Muscle layer of duodenum (tissue), 2 donors: ENCODE results near the gene CCDC171.
"Not testable (repeated sequence)": the region's sequence is repeated elsewhere in the genome, so short reads cannot be mapped to it uniquely, and the experiment has no call there.

Experiments used
- H3K27ac ChIP-seq: one replicate; pipeline ENCODE4 v1.7.0; 2013; ENCODE audit warnings: mild to moderate bottlenecking, low read length
- H3K27me3 ChIP-seq: one replicate; pipeline ENCODE4 v1.7.0; 2013; ENCODE audit warnings: low read depth, mild to moderate bottlenecking, control low read depth, low read length
- H3K36me3 ChIP-seq, 2 donors: one replicate each; pipeline ENCODE4 v1.7.0; 2013; ENCODE audit warnings: low read length in 2 of 2, control low read depth in 1 of 2, mild to moderate bottlenecking in 1 of 2; ENCODE audit not compliant: insufficient read depth in 2 of 2, control insufficient read depth in 1 of 2
- H3K4me1 ChIP-seq, 2 donors: one replicate each; pipeline ENCODE4 v1.7.0; 2013; ENCODE audit warnings: low read length in 2 of 2, mild to moderate bottlenecking in 2 of 2, control low read depth in 1 of 2, moderate library complexity in 1 of 2; ENCODE audit not compliant: insufficient read depth in 2 of 2, control insufficient read depth in 1 of 2
- H3K4me3 ChIP-seq, 2 donors: one replicate each; pipeline ENCODE4 v1.7.0; 2013; ENCODE audit warnings: low read length in 2 of 2, low read depth in 1 of 2, mild to moderate bottlenecking in 1 of 2
- H3K9me3 ChIP-seq, 2 donors: one replicate each; pipeline ENCODE4 v1.7.0; 2013; ENCODE audit warnings: low read length in 2 of 2, control low read depth in 1 of 2, mild to moderate bottlenecking in 1 of 2; ENCODE audit not compliant: control insufficient read depth in 1 of 2
- donor health status: healthy.

Gene CCDC171

DNA sequence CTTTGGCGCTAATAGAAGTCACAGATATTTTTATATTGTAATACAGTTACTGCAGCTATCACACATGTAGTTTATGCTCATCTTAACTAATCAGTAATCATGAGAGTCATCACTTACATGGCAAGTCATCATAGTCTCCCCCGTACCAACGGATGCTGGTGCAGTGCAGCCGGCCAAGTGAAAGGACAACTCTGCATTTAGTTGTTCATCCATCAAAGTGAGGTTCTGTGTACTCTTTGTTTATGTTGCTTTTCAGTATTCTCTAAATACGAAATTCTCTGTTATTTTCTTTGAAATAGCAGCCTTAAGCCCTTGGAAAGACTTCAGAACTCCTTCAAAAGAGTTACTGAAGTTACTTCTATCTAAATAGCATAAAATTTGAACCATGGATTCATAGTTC, 216.7 kb downstream of the CCDC171 start:
- no peaks in the 10 kb centered on the region for H3K9me3 ChIP-seq
- H3K4me1 ChIP-seq, result no peaks in the 10 kb centered on the region
- H3K27me3 ChIP-seq, result no peaks in the 10 kb centered on the region
- no peak overlapping the region for H3K4me3 ChIP-seq
- no peak overlapping the region for H3K27ac ChIP-seq
- no peaks in the 10 kb centered on the region for H3K36me3 ChIP-seq

DNA sequence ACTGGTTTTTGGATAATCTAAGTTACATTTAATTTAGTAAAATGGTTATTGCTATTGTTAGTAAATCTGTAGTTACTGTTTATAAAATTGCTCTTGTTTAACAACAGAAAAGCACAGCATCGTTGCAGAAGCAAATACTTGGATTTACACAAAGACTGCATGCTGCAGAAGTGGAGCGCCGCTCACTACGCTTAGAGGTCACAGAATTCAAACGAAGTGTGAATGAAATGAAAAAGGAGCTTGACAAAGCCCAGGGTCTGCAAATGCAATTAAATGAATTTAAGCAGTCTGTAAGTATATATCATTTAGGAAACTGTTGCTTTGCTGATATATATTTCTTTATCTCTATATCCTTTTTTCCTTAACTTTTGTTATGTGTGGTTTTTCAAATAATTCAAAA, 226.0 kb downstream of the CCDC171 start:
- no peaks in the 10 kb centered on the region for H3K36me3 ChIP-seq
- no peaks in the 10 kb centered on the region for H3K4me1 ChIP-seq
- H3K27me3 ChIP-seq, result no peaks in the 10 kb centered on the region
- H3K4me3 ChIP-seq, result no peak overlapping the region
- no peaks in the 10 kb centered on the region for H3K9me3 ChIP-seq
- no peak overlapping the region for H3K27ac ChIP-seq

DNA sequence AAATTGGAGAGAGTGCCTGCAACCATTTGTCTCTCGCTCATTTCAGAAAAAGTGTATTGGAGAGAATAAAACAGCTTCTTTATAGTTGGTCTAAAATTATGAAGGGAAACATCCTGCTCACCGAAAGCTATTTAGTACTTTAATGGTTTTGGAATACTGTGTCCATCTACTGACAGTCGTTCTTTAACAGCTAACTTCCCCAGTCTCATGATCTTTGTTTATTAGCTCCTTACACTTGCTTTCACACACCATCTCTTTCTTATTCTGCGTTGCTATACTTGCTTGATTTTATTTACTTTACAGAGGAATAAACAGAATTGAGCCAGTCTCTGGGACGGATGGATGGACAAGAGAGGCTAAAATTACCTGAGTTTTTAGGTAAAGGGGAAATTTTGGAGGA, 229.3 kb downstream of the CCDC171 start:
- Histone ChIP-seq H3K4me1 (no peaks in the 10 kb centered on the region), H3K36me3 (no peaks in the 10 kb centered on the region), H3K27me3 (no peaks in the 10 kb centered on the region), H3K27ac (no peak overlapping the region), H3K4me3 (no peak overlapping the region), H3K9me3 (no peaks in the 10 kb centered on the region)

DNA sequence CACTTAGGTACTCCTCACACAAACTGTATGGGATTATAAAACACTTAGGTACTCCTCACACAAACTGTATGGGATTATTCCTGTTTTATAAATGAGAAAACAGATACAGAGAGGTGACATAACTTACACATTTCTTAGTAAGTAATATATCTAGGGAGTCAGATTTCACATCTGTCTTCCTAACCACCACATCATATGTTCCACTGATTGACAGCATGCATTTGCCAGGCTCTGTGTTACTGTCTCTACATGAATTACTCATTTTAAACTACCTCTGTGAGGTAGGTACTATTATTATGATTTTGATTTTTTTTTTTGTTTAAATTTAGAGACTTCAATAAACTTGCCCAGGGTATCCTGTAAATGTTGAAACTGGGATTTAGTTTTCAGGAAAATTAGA, 232.7 kb downstream of the CCDC171 start:
- H3K9me3 ChIP-seq, result no peaks in the 10 kb centered on the region
- no peaks in the 10 kb centered on the region for H3K27me3 ChIP-seq
- H3K4me3 ChIP-seq, result no peak overlapping the region
- H3K36me3 ChIP-seq, result no peaks in the 10 kb centered on the region
- no peaks in the 10 kb centered on the region for H3K4me1 ChIP-seq
- no peak overlapping the region for H3K27ac ChIP-seq

DNA sequence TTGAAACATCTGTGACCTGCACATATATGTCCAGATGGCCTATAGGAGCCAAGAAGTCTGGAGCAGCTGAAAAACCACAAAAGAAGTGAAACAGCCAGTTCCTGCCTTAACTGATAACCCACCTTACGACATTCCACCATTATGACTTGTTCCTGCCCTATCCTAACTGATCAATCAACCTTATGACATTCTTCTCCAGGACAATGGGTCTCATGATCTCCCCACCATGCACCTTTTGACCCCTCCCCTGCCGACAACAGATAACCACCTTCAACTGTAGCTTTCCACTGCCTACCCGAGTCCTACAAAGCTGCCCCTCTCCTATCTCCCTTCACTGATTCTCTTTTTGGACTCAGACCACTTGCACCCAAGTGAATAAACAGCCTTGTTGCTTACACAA, 233.8 kb downstream of the CCDC171 start:
- Histone ChIP-seq H3K9me3 (no peaks in the 10 kb centered on the region), H3K27ac (no peak overlapping the region), H3K4me1 (no peaks in the 10 kb centered on the region), H3K36me3 (no peaks in the 10 kb centered on the region), H3K4me3 (no peak overlapping the region), H3K27me3 (no peaks in the 10 kb centered on the region)

DNA sequence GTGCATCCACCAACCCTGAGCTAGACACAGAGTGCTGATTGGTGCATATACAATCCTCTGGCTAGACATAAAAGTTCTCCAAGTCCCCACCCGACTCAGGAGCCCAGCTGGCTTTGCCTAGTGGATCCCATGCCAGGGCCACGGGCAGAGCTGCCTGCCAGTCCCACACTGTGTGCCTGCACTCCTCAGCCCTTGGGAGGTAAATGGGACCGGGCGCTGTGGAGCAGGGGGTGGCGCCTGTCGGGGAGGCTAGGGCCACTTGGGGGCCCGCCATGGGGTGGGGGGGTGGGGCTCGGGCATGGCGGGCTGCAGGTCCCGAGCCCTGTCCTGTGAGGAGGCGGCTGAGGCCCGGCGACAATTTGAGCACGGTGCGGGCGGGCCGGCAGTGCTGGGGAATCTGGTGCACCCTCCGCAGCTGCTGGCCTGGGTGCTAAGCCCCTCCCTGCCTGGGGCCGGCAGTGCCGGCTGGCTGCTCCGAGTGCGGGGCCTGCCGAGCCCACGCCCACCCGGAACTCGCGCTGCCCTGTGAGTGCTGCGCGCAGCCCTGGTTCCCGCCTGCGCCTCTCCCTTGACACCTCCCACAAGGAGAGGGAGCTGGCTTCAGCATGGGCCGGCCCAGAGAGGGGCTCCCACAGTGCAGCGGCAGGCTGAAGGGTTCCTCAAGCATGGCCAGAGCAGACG, 257.5 kb downstream of the CCDC171 start:
- not testable (repeated sequence) for H3K27ac ChIP-seq, H3K4me3 ChIP-seq, H3K27me3 ChIP-seq, H3K9me3 ChIP-seq, H3K4me1 ChIP-seq, H3K36me3 ChIP-seq

DNA sequence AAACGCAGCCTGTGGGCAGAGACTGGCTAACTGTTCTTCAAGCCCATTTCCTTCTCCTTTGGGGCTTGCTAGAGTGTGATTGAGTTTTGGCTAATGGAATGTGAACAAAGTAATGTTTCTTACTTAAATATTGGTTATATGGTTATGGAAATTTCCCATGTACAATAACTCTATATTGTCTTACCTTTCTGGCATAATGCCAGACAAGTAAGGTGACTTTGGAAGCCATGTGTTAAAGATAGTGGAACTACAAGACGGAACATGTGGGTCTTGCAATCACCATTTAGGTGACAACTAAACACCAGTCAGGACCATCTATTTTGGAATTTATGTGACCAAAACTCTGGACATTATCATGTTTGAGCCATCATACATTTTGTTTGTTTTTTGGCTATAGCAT, 260.2 kb downstream of the CCDC171 start:
- H3K4me3 ChIP-seq, result no peak overlapping the region
- no peaks in the 10 kb centered on the region for H3K36me3 ChIP-seq
- no peaks in the 10 kb centered on the region for H3K9me3 ChIP-seq
- no peak overlapping the region for H3K27ac ChIP-seq
- H3K27me3 ChIP-seq, result no peaks in the 10 kb centered on the region
- H3K4me1 ChIP-seq, result no peaks in the 10 kb centered on the region

DNA sequence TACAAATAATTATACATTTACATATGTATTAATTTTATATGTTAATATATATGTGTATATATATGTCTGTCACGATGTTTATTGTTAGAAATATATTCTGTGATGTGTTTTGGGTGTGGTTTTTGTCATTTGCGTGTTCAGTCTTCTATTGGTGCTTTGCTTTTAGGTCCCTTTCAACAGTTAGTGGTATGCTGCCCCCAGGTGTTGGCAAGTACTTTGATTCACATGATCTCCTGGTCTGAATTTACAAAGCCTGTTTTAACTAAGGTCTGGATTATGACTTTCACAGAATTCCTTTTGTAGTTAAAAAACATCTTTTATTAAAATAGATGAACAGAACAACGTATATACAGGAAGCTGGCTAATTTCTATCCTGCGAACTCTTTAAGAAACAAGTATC, 271.5 kb downstream of the CCDC171 start:
- no peaks in the 10 kb centered on the region for H3K36me3 ChIP-seq
- no peaks in the 10 kb centered on the region for H3K27me3 ChIP-seq
- H3K27ac ChIP-seq, result no peak overlapping the region
- H3K4me1 ChIP-seq, result no peaks in the 10 kb centered on the region
- no peak overlapping the region for H3K4me3 ChIP-seq
- no peaks in the 10 kb centered on the region for H3K9me3 ChIP-seq

DNA sequence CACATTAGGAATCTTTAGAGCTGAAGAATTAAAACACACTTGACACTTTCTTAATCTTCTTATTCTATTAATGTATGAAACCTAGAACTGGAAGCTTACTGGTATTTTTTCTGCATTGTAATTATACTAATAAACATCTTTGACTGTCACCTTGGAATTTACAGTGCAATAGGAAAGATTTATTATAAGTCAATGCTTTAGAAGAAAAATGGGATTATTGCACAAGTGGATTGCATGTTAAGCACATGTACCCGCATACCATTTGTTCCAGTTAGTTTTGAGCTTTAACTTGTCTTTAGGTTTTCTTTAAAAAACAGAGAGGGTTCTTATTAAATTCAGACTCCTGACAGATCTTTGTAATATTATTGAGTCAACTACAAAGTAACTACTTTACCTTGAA, 278.5 kb downstream of the CCDC171 start:
- H3K9me3 ChIP-seq, result no peaks in the 10 kb centered on the region
- H3K27me3 ChIP-seq, result no peaks in the 10 kb centered on the region
- H3K4me3 ChIP-seq, result no peak overlapping the region
- H3K36me3 ChIP-seq, result no peaks in the 10 kb centered on the region
- H3K4me1 ChIP-seq, result no peaks in the 10 kb centered on the region
- no peak overlapping the region for H3K27ac ChIP-seq

DNA sequence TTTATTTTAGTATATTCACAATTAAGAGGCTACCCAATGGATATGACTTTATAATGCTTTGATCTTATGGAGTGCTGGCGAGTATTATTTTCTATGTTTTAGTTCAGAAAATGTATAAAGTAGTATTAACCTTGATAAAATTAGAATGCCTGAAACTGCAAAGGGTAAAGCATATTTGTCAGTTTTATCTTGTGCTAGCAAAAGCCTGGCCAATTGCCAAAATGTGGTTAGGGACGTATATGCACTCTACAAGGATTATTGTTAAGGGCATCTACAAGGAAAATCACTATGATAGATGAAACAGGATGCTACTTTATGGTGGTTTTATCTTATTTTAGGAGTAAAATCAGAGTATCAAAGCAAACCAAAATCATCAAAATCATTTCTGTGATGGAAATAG, 281.7 kb downstream of the CCDC171 start:
- no peaks in the 10 kb centered on the region for H3K27me3 ChIP-seq
- no peaks in the 10 kb centered on the region for H3K36me3 ChIP-seq
- H3K9me3 ChIP-seq, result no peaks in the 10 kb centered on the region
- H3K4me1 ChIP-seq, result no peaks in the 10 kb centered on the region
- H3K27ac ChIP-seq, result no peak overlapping the region
- no peak overlapping the region for H3K4me3 ChIP-seq

DNA sequence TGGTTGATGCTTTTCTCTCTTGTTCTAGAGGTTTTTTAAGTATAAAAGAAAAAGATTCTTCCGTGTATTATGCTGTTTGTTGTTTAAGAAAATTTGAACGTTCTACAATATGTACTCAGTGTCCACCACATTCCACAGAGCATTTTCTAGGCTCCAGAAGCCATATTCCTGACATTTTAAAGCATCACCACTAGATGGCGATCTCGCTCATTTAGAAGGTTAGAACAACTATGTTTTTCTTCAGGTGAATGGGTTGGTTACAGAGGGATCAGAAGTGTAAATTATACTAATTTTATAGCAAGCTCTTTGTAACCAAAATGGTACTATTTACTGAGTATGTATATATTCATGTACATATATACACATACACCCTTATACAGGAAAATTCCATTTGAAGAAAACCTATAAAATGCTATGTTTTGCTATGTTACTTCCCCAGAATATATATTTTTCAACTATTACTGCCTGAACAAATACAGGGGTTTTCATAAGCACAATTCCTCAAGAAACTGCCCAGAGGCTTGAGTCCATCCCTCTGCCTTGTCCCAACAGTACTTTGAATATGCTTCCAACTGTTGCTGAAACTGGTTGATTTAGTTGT, 284.3 kb downstream of the CCDC171 start:
- H3K4me3 ChIP-seq, result no peak overlapping the region
- no peaks in the 10 kb centered on the region for H3K9me3 ChIP-seq

DNA sequence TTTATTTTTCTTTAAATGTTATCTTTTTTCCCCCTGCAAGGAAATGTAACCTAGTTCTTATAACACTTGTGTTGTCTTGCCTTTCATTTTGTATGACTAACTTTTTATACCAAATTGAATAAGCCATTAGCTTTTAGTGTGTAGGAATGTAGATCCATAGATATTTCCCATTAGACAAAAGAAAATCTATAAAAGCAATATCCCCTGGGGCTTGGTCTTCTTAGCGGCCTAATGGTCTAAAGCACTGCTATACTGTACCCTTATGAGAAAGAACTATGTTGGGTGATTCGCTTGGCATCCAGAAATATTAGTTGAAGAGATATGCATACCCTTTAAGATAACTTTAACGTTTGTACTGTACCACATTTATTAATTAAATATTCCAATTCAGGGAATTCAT, 289.2 kb downstream of the CCDC171 start:
- Histone ChIP-seq H3K4me1 (no peaks in the 10 kb centered on the region), H3K4me3 (no peak overlapping the region), H3K27ac (no peak overlapping the region), H3K9me3 (no peaks in the 10 kb centered on the region), H3K36me3 (no peaks in the 10 kb centered on the region), H3K27me3 (no peaks in the 10 kb centered on the region)

More for the DNA sequence above, 284.3 kb downstream of the CCDC171 start:
- Histone ChIP-seq H3K4me1 (no peaks in the 10 kb centered on the region), H3K27ac (no peak overlapping the region), H3K27me3 (no peaks in the 10 kb centered on the region), H3K36me3 (no peaks in the 10 kb centered on the region)
